SIG-M5 treated with dmso at 0.1 percent for 504 hours (cell line): ENCODE data around the gene EPHA4.

Experiments
- DNase-seq: peaks from one replicate; lab custom pipeline; 2025; ENCODE audit not compliant: unreplicated experiment; lab: John Stamatoyannopoulos, UW

Gene EPHA4

GRCh38 chr2:221480163-221480562 lies 91.9 kb downstream of the EPHA4 start:
- DNase-seq, result no peak

GRCh38 chr2:221478485-221478863 lies 93.6 kb downstream of the EPHA4 start:
- DNase-seq, result no peak

GRCh38 chr2:221477714-221478484 lies 94.2 kb downstream of the EPHA4 start:
- no peak for DNase-seq

- DNase-seq, result no peak
Measured at GRCh38 chr2:221476195-221476594, 95.9 kb downstream of the EPHA4 start.

- no peak for DNase-seq
Measured at GRCh38 chr2:221473451-221473850, 98.7 kb downstream of the EPHA4 start.

GRCh38 chr2:221468317-221468716 lies 103.8 kb downstream of the EPHA4 start:
- no peak for DNase-seq

GRCh38 chr2:221467610-221468009 lies 104.5 kb downstream of the EPHA4 start:
- DNase-seq, result no peak

- DNase-seq, result no peak
Measured at GRCh38 chr2:221466744-221467143, 105.4 kb downstream of the EPHA4 start.

- DNase-seq, result no peak
Measured at GRCh38 chr2:221465776-221466175, 106.3 kb downstream of the EPHA4 start.

GRCh38 chr2:221464971-221465370 lies 107.1 kb downstream of the EPHA4 start:
- DNase-seq, result no peak

GRCh38 chr2:221463241-221463896 lies 108.7 kb downstream of the EPHA4 start:
- DNase-seq, result no peak

GRCh38 chr2:221461901-221462300 lies 110.2 kb downstream of the EPHA4 start:
- no peak for DNase-seq

GRCh38 chr2:221460136-221460535 lies 112.0 kb downstream of the EPHA4 start:
- DNase-seq, result no peak

GRCh38 chr2:221458578-221458977 lies 113.5 kb downstream of the EPHA4 start:
- no peak for DNase-seq

- no peak for DNase-seq
Measured at GRCh38 chr2:221455214-221455613, 116.9 kb downstream of the EPHA4 start.

GRCh38 chr2:221454459-221455105 lies 117.5 kb downstream of the EPHA4 start:
- DNase-seq, result no peak

GRCh38 chr2:221451862-221452788 lies 120.0 kb downstream of the EPHA4 start:
- no peak for DNase-seq

- no peak for DNase-seq
Measured at GRCh38 chr2:221450280-221450679, 121.8 kb downstream of the EPHA4 start.

GRCh38 chr2:221449406-221449805 lies 122.7 kb downstream of the EPHA4 start:
- DNase-seq, result no peak

- DNase-seq, result no peak
Measured at GRCh38 chr2:221448844-221449390, 123.2 kb downstream of the EPHA4 start.
